C4-2B (cell line): Measurements from ENCODE around the gene ZW10.
A peak's percentile ranks its signal among the peaks of the same experiment; 100 is the strongest.

ENCODE experiments used
- H3K27ac ChIP-seq: fragments of 450-650 bp; 2 replicates; pipeline ENCODE4 v1.5.1; 2017
- ZFX ChIP-seq: fragments of 450-650 bp; IDR thresholded peaks from 2 replicates; pipeline ENCODE4 v1.6.1; 2017
- TF ChIP-seq, protein P1 (sequence below): fragments of 450-650 bp; conservative IDR thresholded peaks from 2 replicates; pipeline ENCODE4 v1.5.1; 2017; ENCODE audit warnings: mild to moderate bottlenecking

Gene ZW10

DNA sequence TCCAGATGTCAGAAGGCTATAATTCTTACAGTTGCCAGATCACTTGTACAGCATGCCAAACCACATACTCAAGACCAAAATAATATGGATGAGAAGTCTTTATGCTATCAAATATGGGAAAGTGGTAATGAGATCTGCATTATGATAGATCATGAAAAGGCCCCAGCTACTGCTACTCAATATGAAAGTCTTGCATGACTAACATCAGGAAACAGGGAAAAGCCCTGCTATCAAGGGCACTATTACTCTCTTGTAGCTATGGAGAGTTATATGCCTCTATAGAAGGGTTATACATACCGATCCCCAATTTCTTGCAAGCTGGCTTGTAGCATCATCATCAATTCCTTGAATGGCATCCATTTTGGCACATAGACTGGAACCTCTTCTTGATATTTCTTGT lies 37.2 kb downstream of the ZW10 start:
- H3K27ac ChIP-seq = no peak overlapping the region
- TF ChIP-seq, protein P1, sequence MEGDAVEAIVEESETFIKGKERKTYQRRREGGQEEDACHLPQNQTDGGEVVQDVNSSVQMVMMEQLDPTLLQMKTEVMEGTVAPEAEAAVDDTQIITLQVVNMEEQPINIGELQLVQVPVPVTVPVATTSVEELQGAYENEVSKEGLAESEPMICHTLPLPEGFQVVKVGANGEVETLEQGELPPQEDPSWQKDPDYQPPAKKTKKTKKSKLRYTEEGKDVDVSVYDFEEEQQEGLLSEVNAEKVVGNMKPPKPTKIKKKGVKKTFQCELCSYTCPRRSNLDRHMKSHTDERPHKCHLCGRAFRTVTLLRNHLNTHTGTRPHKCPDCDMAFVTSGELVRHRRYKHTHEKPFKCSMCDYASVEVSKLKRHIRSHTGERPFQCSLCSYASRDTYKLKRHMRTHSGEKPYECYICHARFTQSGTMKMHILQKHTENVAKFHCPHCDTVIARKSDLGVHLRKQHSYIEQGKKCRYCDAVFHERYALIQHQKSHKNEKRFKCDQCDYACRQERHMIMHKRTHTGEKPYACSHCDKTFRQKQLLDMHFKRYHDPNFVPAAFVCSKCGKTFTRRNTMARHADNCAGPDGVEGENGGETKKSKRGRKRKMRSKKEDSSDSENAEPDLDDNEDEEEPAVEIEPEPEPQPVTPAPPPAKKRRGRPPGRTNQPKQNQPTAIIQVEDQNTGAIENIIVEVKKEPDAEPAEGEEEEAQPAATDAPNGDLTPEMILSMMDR = no peak
- TF ChIP-seq ZFX = no peak

- TF ChIP-seq, protein P1 = no peak
- no peak for TF ChIP-seq ZFX
- H3K27ac ChIP-seq = no peak overlapping the region
Observed at GRCh38 chr11:113732092-113732491, 41.4 kb downstream of the ZW10 start.

GRCh38 chr11:113730887-113731726 lies 42.4 kb downstream of the ZW10 start:
- no peak overlapping the region for H3K27ac ChIP-seq
- no peak for TF ChIP-seq ZFX
- TF ChIP-seq, protein P1 = peak; percentile 70

- no peak overlapping the region for H3K27ac ChIP-seq
- TF ChIP-seq ZFX = no peak
- TF ChIP-seq, protein P1 = no peak
Observed at GRCh38 chr11:113729456-113729855, 44.0 kb downstream of the ZW10 start.

DNA sequence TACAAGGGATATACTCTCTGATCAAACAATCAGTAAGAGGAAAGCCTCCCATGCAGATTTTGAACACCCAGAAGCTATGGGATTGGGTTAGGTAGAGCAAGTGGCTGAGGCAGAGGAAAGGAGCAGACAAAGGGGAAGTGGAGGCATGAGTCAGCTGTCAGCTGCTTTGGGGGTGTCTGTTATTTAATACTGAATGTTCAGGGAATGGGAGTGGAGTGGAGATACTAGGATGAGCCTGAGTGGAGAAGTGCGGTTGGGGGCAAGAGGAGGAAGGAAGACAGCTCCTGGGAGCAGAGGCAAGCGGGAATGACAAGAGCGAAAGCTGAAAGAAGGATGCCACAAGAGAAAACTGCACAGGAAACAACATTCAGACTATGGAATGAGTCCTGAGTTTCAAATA lies 44.7 kb downstream of the ZW10 start:
- TF ChIP-seq, protein P1 = no peak
- TF ChIP-seq ZFX = no peak
- H3K27ac ChIP-seq = no peak overlapping the region

GRCh38 chr11:113725913-113726312 lies 47.6 kb downstream of the ZW10 start:
- no peak overlapping the region for H3K27ac ChIP-seq
- TF ChIP-seq, protein P1 = no peak
- TF ChIP-seq ZFX = no peak

DNA sequence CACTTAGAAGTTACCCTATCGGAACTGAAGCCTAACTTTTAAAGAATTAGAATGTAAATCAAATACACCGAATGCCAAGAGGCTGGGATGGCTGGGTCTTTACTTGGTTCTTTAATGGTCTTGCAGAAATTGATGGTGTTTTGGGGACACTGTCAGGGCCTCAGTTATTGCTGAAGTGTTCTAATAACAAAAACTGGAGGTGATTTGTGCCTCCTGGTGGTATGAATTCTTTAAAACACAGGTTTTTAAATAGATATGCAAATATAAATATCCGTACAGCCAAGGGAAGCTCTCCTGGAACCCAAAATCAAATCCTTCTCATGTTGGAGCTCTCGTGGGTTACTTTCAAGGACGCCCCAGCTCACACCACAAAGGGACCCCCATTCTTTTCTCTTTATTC lies 48.1 kb downstream of the ZW10 start:
- H3K27ac ChIP-seq = no peak overlapping the region

More for the DNA sequence above, 48.1 kb downstream of the ZW10 start:
- TF ChIP-seq, protein P1 = no peak
- no peak for TF ChIP-seq ZFX
